NCI-H2227 (cell line): Measurements from ENCODE around the gene NCR2.
"Not testable (repeated sequence)": the region's sequence is repeated elsewhere in the genome, so short reads cannot be mapped to it uniquely, and the experiment has no call there.

Source experiments
- DNase-seq: peaks from one replicate; lab custom pipeline; 2025; ENCODE audit not compliant: unreplicated experiment; lab: John Stamatoyannopoulos, UW

The NCR2 gene

DNA sequence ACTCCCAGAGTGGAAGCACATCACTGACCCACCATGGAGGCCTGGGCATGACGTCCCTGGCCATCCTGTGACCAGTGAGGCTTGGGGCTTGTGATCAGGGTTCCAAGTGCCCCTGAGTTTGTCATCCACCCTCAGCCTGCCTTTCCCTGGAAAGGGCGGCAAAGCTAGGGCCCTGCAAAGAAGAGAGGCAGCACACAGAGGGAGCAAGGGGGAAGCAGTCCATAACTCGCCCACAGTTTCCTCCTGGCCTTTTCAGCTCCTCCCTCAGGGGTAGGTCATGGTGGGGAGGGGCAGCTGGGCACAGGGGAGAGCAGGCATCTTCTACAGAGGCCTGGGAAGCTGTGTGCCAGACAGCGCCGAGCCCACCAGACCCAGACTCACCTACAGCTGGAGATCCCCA, at the start of gene NCR2:
TSS of gene NCR2 (plus strand) at position 313 of the 400 bp plus-strand sequence. CDS start 269 bp downstream, outside the sequence.
- DNase-seq, result no peak

DNA sequence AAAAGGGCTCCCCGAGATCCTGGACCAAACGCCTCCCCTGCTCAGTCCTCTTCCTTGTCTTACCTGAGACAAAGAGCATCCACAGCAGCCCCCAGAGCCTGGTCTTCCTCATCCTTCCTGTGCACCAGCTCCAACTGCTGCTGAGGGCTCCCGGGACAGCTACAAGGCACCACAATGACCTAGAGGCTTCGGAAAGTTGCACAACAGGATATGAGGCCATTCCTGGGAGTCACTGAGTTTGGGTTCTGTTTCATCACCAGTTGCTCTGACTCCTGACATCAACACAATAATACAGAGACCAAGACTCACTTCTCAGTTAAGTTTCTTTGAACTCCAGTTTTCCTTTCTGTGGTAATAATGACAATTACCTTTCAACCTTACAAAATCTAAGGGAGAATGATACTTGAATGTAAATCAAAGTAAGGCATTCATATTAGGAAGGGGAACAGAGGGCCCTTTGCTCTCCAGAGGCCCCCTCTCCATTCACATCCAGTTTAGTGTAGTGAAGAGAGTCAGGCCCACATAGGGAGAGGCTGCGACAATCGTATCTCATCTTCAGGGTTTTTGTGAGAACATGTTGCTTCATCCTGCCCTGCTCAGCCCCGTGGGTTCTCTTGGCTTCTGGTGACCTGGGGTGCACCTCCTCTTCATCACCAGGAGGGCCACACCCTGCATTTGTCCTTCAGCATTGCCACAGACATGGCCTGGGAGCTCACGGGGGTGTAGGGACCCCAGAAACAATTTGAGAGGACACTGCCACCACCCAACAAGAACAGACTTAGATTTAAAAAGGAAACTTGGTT, 48.7 kb upstream of the NCR2 start, which contains the start of gene TREM1:
TSS of gene TREM1 (minus strand) at position 139 of the 803 bp plus-strand sequence. CDS start at position 112, 27 bp downstream.
- DNase-seq, result no peak

DNA sequence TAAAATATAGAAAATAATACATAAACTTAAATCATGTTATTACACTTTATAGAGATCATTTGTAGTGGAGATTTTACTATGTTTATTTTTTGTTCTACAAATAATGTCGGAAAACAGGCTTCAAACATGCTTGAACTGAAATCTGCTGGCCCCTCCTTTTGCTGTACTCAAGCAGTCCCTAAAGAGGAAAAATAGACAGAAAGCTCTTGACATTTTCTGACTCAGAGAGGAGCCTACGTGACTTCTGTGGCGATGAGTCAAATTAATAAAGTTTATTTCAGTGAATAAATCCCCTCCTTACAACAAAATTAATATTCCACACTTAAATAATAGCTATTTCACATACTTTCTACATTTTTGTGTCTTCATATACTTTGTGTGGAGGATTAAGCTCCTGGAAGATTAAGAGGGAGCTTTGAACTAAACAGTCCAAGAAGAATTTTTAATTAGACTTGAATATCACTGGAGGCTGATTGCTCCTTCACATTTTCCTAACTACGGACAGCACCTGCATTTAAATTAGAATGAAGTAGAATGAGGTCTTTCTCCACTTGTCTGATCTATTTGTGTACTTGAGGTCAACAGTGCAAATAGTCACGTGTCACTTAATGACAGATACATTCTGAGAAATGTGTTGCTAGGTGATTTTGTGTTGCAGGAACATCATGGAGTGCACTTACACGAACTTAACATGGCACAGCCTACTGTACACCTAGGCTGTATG, 47.2 kb upstream of the NCR2 start:
- DNase-seq, result peak; percentile 66

- no peak for DNase-seq
Observed at GRCh38 chr6:41288754-41289129, 46.7 kb upstream of the NCR2 start.

- no peak for DNase-seq
Observed at GRCh38 chr6:41289815-41290214, 45.6 kb upstream of the NCR2 start.

- DNase-seq, result no peak
Observed at GRCh38 chr6:41291717-41292116, 43.7 kb upstream of the NCR2 start.

DNA sequence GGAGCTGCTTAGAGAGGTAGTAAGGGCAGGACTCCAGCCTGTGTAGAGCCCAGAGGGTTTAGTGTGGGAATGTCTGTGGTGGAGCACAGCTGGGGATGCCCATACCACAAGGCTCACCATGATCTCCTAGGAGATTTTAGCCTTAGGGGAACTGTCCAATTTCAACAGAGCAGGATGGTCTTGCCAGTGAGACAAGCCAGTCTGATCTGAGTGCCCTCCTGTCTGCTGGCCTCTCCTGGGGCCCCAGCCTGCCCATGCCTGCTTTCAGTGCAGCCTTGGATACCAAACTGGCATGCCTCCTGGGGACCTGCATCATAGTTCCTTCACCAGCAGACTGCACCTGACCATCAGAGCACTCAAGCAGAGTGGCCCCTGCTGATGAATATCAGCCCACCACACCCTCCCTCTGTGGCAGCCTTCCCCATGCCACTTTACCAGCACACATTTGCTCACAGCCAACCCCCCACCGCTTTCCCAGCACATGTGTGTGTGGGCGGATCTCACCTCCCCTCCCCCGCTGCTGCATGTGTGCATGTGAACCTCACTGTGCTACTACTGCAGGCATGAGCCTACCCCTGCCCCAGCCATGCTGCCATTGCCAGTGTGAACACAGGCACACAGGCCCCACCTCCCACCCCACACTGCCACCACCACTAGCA, 41.1 kb upstream of the NCR2 start:
- no peak for DNase-seq

- not testable (repeated sequence) for DNase-seq
Observed at GRCh38 chr6:41297248-41297647, 38.2 kb upstream of the NCR2 start.

DNA sequence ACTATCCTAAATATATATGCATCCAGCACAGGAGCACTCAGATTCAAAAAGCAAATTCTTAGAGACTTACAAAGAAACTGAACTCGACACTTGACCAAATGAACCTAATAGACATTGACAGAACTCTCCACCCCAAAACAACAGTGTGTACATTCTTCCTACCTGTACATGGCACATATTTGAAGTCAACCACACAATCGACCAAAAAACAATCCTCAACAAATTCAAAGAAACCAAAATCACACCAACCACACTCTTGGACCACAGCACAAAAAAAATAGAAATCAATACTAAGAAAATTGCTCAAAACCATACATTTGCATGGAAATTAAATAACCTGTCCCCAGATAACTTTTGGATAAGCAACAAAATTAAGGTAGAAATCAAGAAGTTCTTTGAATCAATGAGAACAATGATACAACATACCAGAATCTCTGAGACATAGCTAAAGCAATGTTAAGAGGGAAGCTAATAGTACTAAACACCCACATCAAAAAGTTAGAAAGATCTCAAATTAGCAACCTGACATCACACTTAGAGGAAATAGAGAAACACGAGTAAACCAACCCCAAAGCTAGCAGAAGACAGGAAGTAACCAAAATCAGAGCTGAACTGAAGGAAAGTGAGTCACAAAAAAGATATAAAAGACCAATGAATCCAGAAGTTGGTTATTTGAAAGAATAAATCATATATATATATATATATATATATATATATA, 36.5 kb upstream of the NCR2 start:
- DNase-seq, result no peak

GRCh38 chr6:41302638-41303037, 32.8 kb upstream of the NCR2 start:
- DNase-seq, result no peak

DNA sequence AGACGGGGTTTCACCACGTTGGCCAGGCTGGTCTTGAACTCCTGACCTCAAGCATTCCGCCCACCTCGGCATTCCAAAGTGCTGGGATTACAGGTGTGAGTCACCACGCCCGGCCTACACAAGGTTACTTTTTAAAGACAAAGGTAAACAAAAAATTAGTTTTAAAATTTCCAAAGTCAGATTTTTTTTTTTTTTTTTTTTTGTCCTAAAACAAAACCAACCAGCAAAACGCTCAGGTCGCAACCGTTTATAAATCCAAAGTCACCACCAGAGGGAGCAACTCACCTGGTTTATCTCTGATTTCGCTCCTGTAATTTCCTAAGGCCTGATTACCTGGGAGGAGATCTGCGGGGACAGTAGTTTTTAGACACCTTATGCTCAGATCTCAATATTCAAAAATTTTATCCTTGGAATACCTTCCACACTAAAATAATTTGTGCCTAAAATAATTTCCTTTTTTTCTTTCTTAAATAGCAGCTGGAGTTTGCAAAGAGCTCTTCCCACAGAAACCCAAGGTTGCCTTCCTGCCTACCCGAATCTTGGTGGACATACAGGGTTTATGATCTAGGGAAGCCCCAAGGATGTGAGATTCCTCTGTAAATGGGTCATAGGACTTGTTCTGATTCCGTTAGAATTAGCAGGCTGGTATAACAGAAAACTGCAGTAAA, 29.1 kb upstream of the NCR2 start:
- DNase-seq, result peak; percentile 69

DNA sequence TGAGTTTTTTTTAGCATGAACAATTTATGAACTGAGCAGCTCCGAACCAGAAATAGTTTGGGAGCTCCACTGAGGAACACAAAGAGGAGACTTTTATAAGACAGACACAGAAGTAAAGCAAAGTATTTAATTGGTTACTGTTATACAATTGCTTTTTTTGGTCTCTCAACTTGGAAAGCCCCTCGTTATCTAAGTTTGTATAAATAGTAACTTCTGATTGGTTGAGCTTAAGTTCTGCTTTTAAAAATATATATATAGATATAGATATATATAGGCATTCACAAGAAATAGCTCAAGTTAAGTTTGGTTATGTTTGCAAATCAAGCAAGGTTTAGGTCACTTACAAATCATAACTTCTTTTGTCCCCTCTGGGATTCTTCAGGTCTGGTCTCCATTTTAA, 20.2 kb upstream of the NCR2 start:
- no peak for DNase-seq

- DNase-seq, result no peak
Observed at GRCh38 chr6:41315943-41316620, 19.3 kb upstream of the NCR2 start.

DNA sequence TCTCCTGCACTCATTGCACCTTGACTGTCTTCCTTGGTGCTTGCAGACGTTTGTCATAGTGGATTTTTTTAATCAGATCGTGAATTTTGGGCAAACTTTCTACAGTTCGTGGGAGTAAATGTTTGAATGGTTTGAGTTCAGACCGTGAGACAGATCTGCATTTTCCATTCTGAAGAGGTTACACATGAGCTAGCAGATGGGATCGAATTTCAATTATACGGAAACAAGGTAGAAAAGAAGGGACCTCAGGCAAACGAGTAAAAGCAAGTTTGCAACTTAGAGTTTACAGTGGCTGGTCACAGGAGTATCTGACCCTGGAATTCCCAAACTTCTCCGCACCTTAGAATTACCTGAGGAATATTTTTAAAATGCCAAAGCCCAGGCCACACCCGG, 17.2 kb upstream of the NCR2 start:
- DNase-seq, result no peak

DNA sequence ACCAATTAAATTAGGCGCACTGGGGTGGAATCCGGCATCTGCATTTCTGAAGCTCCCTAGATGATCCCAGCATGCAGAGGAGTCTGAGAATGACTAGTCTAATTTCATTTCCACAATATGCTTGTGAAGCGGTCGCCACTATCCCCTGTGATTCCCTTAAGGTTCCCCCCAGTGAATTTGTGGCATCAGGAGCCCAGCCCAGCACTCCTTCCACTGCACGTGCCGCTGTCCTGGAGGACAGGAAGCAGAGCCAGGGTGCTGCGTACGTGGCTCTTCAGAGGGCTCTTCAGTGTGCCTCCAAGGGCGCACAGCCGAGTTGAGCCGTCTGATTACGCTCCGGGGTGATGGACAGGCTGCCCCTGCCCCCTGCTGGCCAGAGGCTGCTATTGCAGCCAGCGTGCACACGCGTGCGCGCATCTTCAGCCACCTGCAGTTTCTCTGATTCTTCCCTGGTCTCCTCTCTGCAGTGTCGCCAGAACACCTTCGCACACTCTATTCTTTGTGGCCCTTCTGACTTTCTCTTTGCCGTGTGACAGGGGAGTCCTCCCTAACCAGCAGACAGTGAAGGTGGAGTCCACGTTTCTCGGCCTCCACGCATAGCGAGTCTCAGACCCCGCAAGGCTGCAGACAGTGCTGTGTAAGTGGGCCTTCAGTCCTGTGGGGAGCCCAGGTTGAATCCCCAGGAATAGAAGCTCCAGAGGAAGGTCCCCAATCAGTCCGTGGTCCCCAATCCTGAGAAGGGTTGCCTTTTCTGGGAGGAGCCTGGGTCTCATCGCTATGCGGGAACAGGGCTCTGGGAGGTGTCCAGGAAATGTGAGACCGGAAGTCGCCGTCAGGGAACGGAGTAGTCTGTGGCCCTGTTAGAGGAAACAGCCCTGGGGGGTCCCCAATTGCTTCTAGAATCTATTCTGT, 16.5 kb upstream of the NCR2 start:
- DNase-seq, result peak; percentile 85

- DNase-seq, result no peak
Observed at GRCh38 chr6:41321183-41321582, 14.2 kb upstream of the NCR2 start.

GRCh38 chr6:41325446-41326066, 9.9 kb upstream of the NCR2 start:
- no peak for DNase-seq

GRCh38 chr6:41326092-41326491, 9.3 kb upstream of the NCR2 start:
- DNase-seq, result no peak

- DNase-seq, result no peak
Observed at GRCh38 chr6:41327177-41327576, 8.2 kb upstream of the NCR2 start.
